Activated CD8-positive, alpha-beta memory T cell treated with anti-CD3 and anti-CD28 coated beads, Interleukin-2, amount 50 U/mL, for 24 hours (primary cell): ENCODE results near the gene ZMYM2.

Experiments
- DNase-seq: peaks from one replicate; pipeline ENCODE4 v3.0.0-alpha.2; 2020; ENCODE audit errors: extremely low read depth

ZMYM2 gene

GRCh38 chr13:20045950-20046548, 87.5 kb downstream of the ZMYM2 start:
- DNase-seq, result no peak

GRCh38 chr13:20049558-20050473, 91.3 kb downstream of the ZMYM2 start:
- DNase-seq, result no peak

GRCh38 chr13:20051366-20051765, 92.8 kb downstream of the ZMYM2 start:
- no peak for DNase-seq

- no peak for DNase-seq
Measured at GRCh38 chr13:20053016-20053415, 94.5 kb downstream of the ZMYM2 start.

- DNase-seq, result no peak
Measured at GRCh38 chr13:20053891-20054290, 95.4 kb downstream of the ZMYM2 start.

GRCh38 chr13:20054586-20054985, 96.1 kb downstream of the ZMYM2 start:
- no peak for DNase-seq

- no peak for DNase-seq
Measured at GRCh38 chr13:20057214-20057613, 98.7 kb downstream of the ZMYM2 start.

- DNase-seq, result no peak
Measured at GRCh38 chr13:20057963-20058362, 99.4 kb downstream of the ZMYM2 start.

- DNase-seq, result no peak
Measured at GRCh38 chr13:20058476-20058875, 99.9 kb downstream of the ZMYM2 start.

- no peak for DNase-seq
Measured at GRCh38 chr13:20064128-20064527, 105.6 kb downstream of the ZMYM2 start.

- no peak for DNase-seq
Measured at GRCh38 chr13:20065516-20065915, 107.0 kb downstream of the ZMYM2 start.

- DNase-seq, result no peak
Measured at GRCh38 chr13:20069956-20070355, 111.4 kb downstream of the ZMYM2 start.

- no peak for DNase-seq
Measured at GRCh38 chr13:20073775-20074174, 115.2 kb downstream of the ZMYM2 start.

- no peak for DNase-seq
Measured at GRCh38 chr13:20074966-20075365, 116.4 kb downstream of the ZMYM2 start.

- DNase-seq, result no peak
Measured at GRCh38 chr13:20077086-20077485, 118.6 kb downstream of the ZMYM2 start.

GRCh38 chr13:20080377-20081164, 122.0 kb downstream of the ZMYM2 start:
- no peak for DNase-seq

GRCh38 chr13:20090349-20090748, 131.8 kb downstream of the ZMYM2 start:
- no peak for DNase-seq

- no peak for DNase-seq
Measured at GRCh38 chr13:20093951-20094350, 135.4 kb downstream of the ZMYM2 start.

GRCh38 chr13:20099319-20099718, 140.8 kb downstream of the ZMYM2 start:
- no peak for DNase-seq

- no peak for DNase-seq
Measured at GRCh38 chr13:20101467-20102316, 143.2 kb downstream of the ZMYM2 start.

- no peak for DNase-seq
Measured at GRCh38 chr13:20102525-20103180, 144.1 kb downstream of the ZMYM2 start.
